Stimulated activated CD8-positive, alpha-beta memory T cell treated with anti-CD3 and anti-CD28 coated beads, Interleukin-4, amount 100 ng/mL, for 1 hour (primary cell): ENCODE data around the gene NPR2.

ENCODE experiments used
- DNase-seq, 2 donors: peaks; one replicate each; pipeline ENCODE4 v3.0.0-alpha.2; 2020; ENCODE audit warnings: low read depth in 2 of 2, low spot score in 1 of 2

NPR2 gene

DNA sequence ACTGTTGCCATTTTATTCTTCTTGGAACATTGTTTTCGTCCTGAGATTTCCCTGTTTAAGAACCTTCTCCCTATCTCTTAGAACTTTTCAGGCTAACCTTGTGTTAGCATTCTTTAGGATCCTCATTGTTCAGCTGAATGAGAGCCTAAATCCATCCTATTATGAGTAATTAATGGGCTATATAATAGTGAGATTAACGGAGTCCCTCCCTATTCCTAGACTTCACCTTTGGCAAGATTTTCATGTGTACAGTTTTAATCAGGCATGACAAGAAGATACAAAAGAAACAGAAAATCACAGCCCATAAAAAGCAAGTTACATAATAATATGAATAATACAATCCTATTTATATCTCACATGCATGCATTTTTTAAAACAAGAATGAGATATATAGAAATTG is 28.2 kb upstream of the NPR2 start:
- DNase-seq = no peak

DNA sequence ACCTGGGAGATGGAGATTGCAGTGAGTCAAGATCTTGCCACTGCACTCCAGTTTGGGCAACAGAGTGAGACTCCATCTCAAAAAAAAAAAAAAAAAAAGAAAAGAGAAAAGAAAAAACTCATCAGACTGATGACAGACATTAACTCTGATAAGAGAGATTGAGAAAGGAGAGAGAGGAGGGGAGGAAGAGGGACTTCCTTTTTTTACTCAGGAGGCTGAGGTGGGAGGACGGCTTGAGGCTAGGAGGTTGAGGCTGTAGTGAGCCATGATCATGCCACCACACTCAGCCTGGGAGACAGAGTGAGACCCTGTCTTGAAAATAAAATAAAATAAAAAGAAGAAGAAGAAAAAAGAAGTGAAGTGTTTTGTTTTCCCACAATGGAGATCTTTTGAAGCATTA is 27.6 kb upstream of the NPR2 start:
- no peak for DNase-seq

DNA sequence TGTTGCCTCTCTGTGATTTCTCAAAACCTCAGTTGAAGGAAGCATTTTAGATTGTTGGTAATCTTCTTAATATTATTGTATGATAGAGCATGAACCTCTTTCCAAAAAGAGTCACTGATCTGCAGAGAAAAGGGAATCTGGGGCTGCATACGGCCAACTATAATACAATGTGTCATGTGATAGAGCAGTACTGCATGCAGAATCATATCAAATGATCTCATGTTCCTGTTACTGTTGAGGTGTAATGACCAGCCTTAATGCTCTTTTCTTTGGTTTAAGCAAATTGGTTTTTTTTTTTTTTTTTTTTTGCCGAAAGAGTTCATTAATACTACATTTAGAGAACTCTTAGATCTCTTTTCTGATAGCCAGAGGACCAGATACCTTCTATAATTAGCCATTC is 24.4 kb upstream of the NPR2 start:
- DNase-seq = no peak

DNA sequence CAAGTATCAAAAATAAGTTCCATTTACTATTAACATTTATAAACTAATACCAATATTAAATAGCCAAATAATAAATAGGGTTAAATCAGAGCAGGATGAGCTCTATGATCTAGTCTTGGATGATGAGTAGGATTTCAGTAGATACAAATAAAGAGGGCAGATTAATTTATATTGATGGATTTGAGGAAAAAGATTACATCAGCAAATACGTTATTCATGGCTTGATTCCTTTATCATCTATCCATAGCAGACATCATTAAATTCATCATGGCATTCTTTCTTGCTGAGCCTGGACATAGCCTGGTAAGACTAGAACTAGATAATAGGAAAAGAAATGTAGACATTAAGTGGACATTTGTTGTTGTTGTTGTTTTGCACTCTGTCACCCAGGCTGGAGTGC is 23.9 kb upstream of the NPR2 start:
- DNase-seq = no peak

DNA sequence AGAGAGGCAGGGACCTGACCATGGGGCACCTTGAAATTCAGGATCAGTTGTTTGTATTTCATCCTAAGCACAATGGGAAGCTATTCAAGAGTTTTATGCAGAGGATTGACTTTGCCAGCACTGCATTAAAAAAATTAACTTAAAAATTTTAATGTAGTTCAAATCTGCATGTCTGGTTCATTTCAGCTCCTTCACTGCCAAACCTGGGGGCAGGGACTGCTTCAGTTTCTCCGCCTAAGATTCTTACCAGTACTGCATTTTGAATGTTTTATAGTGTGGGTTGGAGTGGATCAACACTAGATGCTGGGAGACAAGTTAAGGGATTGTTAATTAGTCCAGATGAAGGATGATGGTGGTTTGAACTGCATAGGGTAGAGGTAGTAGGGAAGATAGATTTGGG is 21.6 kb upstream of the NPR2 start:
- no peak for DNase-seq

DNA sequence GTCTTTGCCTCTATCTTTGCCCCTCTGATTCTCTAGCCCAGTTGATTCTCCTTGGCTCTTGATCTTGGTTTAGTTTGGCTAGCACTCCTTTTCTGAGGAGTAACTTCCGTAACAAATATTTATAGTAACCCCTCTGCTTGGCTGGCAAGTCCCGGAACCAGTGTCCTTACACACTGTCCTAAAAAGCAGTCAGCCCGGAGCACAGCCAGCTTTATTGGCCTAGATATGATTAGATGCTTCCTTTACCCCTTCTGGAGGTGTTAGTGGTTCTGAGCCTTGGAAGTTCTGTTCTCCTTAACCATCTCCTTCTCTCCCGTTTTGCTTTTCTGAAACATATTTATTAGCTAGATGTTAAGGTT is 20.3 kb upstream of the NPR2 start:
- no peak for DNase-seq

DNA sequence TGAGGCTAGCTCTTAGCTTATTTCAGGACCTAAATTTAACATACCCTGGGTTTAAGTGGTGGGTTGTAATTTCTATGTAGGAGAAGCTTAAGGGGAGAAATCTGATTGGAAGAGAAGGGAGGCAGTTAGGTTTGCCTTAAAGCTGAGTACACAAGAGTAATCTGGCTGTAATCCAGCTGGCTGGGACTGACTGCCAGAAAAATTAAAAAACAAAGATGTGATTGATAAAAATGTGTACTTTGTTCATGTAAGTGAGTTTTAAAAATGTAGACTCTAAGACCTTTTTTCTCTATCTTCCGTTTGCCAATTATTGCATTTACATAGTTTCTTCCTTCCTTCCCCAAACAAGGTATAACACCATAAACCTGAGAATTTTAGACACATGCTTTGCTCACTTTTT is 19.9 kb upstream of the NPR2 start:
- DNase-seq = no peak

DNA sequence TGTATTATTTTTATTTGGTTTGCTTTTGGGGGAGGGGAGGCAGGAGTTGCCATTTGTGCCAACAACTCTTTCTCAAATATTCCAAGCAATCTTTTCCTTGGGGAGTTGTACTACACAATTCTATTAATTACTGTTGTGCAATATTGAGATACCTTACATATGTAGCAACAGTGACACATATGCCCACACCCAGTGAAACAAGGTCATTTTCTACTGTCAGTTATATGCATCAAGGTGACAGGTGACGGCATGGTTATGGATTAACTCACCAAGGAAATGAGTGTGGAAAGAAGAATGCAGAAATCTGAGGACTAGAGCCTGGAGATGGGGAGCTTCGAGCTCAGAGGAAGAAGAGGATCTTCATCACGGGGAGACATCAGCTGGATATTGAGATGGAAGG is 19.4 kb upstream of the NPR2 start:
- no peak for DNase-seq

DNA sequence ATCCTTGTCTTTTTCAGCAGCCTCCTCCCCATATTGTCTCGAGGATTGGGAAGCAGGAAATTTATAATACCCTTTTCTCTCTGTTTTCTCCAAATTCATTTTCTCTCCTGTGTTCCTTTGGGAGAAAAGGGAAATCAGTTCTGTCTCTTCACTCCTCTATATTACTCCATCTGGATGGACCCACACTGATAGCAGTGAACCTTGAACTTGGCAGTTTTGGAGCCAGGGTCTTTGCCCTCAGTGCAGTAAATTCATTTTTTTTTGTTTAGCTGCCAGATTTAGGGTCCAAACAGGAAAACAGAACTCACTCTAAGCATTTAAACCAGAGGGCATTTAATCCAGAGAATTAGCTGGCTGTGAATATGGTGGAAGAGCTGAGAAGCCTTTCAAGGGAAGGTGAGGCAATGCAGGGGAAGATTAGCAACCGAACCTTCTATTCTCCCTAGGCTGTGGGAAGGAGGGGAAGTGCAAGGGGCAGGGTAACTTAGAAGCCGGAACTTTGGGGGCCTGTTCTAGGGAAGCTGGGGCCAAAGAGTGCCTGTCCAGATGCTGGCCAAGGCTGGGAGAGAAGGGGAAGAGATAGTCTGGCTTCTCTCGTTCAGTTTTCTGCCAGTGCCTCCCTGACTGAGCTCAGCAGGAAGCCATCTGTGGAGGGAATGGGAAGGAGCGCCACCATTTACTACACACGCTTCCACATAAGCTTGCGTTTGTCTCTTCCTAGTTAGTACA is 16.3 kb upstream of the NPR2 start:
- no peak for DNase-seq

DNA sequence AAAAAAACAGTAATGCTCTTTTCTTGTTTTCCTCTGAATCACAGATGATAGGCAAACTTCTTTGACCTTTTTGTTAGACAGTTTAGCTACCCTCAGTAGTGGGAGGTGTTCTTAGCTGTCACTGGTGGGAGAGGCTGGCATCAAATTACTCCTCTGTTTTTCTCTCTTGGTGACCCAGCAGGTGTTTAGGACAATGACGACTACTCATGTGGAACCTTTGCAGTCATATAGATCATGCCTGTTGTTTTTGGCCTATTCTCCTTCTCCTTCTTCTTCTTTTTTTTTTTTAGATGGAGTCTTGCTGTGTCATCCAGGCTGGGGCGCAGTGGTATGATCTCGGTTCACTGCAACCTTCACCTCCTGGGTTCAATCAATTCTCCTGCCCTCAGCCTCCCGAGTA is 15.4 kb upstream of the NPR2 start:
- DNase-seq = no peak

DNA sequence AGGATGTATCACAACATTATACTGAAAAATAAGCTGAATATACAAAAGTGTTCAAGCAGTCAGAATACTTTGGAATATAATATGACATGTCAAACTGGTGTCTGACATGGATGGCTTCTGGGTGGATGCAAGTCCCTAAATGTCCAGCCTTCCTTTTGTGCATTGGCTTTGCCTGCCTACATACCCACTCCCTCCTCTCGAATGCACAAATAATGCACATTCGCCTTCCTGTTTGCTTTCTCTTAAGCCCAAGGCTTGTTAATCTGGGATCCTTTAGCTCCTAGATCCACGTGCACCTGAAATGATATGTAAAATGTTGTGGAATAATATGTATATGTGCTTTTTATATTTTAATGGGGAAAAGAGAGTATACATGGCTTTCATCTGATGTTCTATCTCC is 12.9 kb upstream of the NPR2 start:
- DNase-seq = no peak

DNA sequence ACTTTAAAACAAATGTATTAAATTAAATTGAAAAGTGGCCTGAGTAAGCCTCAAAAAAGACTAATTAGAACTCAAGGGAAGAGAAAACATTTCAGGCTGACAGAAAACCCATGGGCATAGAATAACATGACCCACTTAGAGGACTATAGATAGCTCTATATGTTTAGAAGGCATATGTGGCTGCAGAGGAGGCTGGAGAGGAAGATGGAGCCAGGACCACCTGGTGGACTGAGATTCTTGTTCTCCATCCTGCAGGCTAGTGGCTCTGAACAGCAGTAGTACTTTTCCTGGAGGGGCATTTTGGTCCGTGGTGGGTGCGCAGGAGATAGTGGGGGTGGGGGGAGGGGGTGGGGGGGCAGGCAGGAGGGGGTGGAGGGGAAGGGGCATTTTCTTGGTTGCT is 10.3 kb upstream of the NPR2 start:
- no peak for DNase-seq

DNA sequence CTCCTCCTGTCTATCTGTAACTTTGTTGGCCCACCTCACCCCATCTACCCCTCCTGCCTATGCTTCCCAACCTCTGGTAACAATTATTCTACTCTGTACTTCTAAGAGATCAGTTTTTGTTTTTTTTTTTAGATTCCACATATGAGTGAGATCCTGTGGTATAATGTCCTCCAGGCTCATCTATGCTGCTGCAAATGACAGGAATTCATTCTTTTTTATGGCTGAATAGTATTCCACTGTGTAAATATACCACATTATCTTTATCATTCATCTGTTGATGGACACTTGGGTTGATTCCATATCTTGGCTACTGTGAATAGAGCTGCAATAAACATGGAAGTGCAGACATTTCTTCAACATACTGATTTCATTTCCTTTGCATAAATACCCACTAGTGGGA is 8.0 kb upstream of the NPR2 start:
- no peak for DNase-seq

DNA sequence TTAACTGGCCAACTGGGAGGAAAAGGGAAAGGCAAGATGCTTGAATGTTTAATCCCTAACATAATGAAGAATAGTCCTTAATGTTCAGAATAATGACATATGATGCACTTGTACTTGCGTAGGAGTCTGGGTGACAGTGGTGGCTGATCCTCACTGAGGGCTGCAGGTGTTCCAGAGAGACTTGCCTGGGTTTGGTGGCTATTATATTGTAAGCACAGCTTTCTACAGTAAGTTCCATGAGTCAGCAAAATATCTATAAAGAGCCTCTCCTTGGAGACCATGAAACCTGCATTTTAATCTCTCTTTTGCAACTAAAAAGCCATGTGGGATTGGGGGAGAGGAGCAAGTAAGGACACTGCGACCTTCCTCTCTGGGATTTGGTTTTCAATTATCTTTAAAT is 1.9 kb upstream of the NPR2 start:
- DNase-seq = no peak

DNA sequence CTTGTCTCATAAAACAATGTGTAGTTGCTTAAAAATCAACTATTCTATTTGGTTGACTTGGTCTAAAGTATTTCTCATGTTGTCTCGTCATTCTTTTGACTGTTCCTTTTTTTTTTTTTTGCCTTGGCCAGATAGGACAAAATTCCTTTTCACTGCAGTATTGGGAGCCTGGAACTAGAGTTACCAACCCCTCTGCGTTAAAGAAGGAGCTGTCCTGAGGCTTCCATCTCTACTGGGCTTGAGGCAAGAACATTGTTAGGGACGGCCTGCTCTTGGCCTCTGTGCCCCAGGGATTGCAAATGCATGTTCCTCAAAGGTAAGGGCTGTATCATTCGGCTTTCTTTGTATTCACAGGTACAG is 1.4 kb upstream of the NPR2 start:
- no peak for DNase-seq

DNA sequence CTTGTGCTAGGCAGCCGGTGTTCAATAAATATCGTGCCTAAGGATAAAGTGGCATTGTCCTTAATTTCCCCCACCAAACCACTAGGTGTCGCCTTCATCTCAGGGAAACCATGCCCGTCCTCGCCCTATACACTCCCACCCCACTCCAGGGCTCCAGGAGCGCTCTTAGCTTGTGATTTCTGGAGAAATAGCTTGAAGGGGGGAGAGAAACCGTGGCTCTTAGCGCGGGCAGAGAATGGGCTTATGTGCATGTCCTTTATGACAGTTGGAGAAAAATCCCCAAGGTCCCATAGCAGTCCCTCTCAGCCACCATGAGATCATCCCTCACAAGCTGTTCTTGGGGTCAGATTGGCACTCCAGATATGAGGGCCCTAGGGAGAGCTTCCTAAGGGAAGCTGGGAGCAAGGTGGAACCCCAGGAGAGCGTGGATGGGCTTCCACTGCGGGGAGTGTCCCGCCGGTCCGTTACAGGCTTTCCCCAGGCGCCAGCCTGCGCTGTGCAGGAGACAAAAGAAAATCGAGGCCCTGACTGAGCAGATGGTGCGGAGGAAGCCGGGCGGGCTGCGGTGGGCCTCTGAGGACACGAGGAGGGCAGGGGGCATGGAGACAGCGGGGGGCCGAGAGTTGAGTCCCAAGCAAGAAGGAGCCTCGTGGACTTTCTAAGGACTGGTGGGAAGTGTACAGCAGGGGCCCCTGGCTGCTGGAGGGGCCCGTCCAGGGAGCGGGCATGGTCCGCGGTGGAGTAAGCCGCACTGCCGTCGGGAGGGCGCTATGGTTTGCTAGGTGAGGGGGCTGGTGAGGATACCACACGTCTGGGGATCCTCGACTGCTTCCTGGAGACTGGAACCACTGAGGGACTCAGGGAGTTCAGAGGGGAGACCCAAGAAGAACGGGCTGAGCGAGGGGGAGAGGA is 750 bp upstream of the NPR2 start:
- peak; percentile 18 to 27 for DNase-seq

DNA sequence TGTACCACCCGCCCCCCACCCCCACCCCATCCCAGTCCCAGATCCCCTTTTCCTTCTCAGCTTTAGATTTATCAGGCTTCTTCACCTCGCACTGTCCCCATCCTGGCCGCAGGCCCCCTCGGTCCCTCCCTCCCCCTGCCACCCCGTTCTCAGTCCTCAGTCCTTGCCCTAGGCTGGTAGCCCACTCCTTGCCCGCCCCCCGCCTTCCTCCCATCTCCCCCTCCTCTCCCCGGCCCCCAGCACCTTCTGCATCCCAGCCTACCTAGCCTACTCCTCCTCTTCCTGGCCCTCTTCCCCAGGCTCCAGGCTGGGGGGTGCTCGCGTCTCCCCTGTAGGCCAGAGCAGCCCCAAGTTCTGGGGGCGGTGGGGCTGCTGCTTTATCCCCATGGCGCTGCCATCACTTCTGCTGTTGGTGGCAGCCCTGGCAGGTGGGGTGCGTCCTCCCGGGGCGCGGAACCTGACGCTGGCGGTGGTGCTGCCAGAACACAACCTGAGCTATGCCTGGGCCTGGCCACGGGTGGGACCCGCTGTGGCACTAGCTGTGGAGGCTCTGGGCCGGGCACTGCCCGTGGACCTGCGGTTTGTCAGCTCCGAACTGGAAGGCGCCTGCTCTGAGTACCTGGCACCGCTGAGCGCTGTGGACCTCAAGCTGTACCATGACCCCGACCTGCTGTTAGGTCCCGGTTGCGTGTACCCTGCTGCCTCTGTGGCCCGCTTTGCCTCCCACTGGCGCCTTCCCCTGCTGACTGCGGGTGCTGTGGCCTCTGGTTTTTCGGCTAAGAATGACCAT is 828 bp downstream of the NPR2 start:
- no peak for DNase-seq

DNA sequence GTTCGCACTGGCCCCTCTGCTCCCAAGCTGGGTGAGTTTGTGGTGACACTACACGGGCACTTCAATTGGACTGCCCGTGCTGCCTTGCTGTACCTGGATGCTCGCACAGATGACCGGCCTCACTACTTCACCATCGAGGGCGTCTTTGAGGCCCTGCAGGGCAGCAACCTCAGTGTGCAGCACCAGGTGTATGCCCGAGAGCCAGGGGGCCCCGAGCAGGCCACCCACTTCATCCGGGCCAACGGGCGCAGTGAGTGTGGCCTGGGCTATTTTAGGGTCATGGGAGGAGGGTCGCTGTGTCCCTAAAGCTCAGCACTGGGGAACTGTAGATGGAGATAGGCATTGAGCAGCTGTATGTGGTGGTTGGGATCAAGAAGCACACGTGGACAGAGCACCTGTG is 1.4 kb downstream of the NPR2 start:
- DNase-seq = no peak

DNA sequence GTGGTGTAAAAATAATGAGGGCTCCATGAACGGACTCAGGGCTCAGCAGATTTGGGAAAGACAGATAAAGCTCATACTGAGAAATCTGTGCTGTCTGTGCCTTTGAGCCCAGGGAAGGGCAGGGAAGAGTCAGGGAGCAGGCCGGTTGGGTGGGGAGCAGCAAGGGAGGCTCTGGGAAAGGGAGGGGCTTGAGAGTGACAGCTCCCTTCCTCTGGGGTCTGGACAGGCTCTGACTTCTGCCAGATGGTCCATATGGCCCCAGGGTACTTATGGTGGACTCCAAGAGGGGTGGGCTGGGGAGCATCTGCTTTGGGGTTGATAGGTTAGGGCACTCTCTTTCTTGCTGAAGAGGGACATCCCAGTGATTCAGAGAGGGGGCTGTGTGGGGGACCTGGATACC is 2.1 kb downstream of the NPR2 start:
- no peak for DNase-seq

DNA sequence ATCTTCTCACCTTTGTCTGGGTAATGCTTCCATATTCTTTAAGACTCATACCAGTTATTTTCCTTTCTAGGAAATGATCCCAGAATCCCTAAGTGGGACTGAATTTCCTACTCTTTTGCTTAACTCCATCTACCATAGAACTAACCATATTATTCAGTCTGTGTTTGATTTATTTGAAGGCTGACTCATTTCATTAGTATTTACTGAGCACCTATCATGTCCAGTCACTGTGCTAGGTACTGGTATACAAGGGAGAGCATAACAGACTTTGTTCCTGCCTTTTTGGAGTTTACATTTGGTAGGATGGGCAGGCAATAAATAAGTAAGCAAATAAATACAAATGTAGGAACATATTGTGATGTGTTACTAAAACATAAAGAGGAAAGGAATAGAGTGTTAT is 4.3 kb downstream of the NPR2 start:
- no peak for DNase-seq

DNA sequence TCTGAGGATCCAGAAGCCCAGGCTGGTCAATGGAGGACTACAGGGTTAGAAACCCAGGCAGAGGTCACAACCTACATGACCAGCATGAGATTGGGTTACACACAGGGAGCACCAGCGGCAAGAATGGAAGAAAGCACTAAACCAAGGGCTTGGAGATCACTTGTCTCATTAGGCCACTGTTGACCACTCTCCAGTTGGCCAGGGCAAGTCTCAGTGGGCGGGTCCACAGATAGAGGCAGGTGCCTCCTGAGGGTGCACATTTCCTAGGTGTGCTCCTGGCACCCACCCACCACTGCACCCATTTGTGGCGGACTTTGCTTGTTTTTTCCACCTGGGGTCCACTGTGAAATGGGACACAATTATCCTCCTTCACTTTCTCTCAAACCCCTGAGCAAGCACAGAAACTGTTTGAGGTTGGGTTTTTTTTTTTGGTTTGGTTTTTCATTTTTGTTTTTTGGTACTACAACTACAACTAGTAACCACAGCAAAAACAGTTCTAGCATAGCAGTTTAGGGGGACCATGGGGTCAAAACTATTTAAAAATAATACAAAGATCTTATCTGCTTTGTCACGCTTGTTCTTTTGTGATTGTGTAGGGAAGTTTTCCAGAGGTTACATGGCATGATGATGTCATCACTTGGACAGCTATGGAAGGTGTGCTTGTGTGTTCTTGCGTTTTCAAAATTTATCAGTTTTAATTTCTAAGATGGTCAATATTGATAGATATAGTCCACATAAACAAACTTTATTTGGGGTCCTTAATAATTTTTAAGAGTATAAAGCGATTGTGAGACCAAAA is 6.1 kb downstream of the NPR2 start:
- DNase-seq = no peak
